ENCODE results near the gene KRTAP5-6.

DNA sequence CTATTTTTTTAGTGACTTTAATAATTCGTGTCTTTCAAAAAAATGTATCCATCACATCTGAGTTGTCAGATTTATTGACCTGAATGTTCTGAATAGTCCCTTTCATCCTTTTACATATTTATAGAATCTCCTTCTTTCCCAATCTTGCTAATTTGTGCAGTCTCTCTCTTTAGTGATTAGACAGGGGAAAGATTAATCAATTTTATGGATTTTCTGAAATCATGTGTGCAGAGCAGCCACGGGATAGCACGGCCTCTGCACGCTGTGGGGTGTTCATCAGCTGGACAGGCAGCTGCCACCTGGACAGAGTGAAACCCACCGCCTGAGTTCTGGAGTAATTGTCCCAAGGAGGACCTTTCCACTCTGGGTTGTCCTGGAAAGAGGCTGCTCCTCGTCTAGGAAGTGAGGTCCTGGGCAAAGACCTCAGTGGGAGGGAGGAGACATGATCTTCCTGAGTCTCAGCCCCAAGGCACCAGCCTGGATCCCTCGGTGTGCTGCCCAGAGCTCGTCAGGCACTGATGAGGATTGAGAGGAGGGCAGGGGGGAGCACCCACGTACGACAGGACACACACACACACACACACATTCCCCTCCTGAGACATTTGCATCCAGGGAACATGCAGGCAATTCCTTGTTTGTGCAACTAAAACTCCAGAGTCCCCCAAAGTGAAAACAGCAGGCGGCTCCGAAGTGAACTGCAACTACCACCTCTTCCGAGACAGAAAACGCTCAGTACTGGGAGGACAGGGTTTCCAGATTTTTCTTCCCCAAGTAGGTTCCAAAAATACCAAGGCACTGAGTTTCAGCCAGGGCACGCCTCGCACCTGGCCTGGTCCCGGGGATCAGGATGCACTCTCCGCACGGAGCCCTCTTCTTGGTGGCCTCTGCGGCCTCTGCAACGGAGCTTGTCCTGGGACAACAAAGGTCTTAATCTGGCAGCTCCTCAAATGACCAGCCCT, 22.5 kb upstream of the KRTAP5-6 start:
- TF ChIP-seq CTCF (IDR thresholded peaks at IDR 0.05) (no peak), POLR2A (IDR thresholded peaks at IDR 0.05) (no peak)

All from body of pancreas (tissue), 4 donors.